HG02840 (cell line): Measurements from ENCODE around the gene IQCN.

Source experiments
- ATAC-seq: cut with Tn5 transposase; IDR thresholded peaks from one replicate; pipeline ENCODE4 v1.9.1; 2021; ENCODE audit warnings: mild to moderate bottlenecking, moderate library complexity, moderate number of reproducible peaks; ENCODE audit not compliant: unreplicated experiment, low FRiP score

Gene IQCN

GRCh38 chr19:18307271-18307681 is 33.0 kb upstream of the IQCN start:
- no peak for ATAC-seq

- no peak for ATAC-seq
Observed at GRCh38 chr19:18306888-18307260, 32.6 kb upstream of the IQCN start.

- ATAC-seq, result no peak
Observed at GRCh38 chr19:18306209-18306887, 32.1 kb upstream of the IQCN start.

- no peak for ATAC-seq
Observed at GRCh38 chr19:18304458-18305310, 30.4 kb upstream of the IQCN start.

- no peak for ATAC-seq
Observed at GRCh38 chr19:18304208-18304457, 29.9 kb upstream of the IQCN start.

- no peak for ATAC-seq
Observed at GRCh38 chr19:18301718-18302111, 27.5 kb upstream of the IQCN start.

GRCh38 chr19:18300930-18301717 is 26.9 kb upstream of the IQCN start:
- ATAC-seq, result no peak

- ATAC-seq, result no peak
Observed at GRCh38 chr19:18299654-18300053, 25.4 kb upstream of the IQCN start.

GRCh38 chr19:18298601-18299000 is 24.3 kb upstream of the IQCN start:
- no peak for ATAC-seq

- ATAC-seq, result no peak
Observed at GRCh38 chr19:18297308-18297707, 23.1 kb upstream of the IQCN start.

- ATAC-seq, result no peak
Observed at GRCh38 chr19:18295034-18295451, 20.8 kb upstream of the IQCN start.

- ATAC-seq, result no peak
Observed at GRCh38 chr19:18294467-18294864, 20.2 kb upstream of the IQCN start.

- ATAC-seq, result no peak
Observed at GRCh38 chr19:18293642-18294466, 19.6 kb upstream of the IQCN start.

GRCh38 chr19:18292810-18293641 is 18.8 kb upstream of the IQCN start:
- ATAC-seq, result no peak

GRCh38 chr19:18292462-18292809 is 18.2 kb upstream of the IQCN start:
- ATAC-seq, result no peak

- no peak for ATAC-seq
Observed at GRCh38 chr19:18291590-18292461, 17.6 kb upstream of the IQCN start.

- ATAC-seq, result no peak
Observed at GRCh38 chr19:18291019-18291524, 16.8 kb upstream of the IQCN start.

GRCh38 chr19:18290302-18291018 is 16.2 kb upstream of the IQCN start:
- ATAC-seq, result no peak
